Measurements from ENCODE around the gene WWP2.

GRCh38 chr16:69771651-69771967 is 9.5 kb downstream of the WWP2 start:
- TF ChIP-seq CTCF (IDR thresholded peaks at IDR 0.05) (no peak), POLR2A (IDR thresholded peaks at IDR 0.05) (no peak)

Measured in tibial nerve (tissue), 3 donors.